CD4-positive, alpha-beta T cell treated with Interleukin-10 for 1 hour (primary cell): ENCODE measurements around the gene FUT3.

Experiments used
- DNase-seq: peaks from one replicate; pipeline ENCODE4 v3.0.0-alpha.2; 2020

FUT3 gene

DNA sequence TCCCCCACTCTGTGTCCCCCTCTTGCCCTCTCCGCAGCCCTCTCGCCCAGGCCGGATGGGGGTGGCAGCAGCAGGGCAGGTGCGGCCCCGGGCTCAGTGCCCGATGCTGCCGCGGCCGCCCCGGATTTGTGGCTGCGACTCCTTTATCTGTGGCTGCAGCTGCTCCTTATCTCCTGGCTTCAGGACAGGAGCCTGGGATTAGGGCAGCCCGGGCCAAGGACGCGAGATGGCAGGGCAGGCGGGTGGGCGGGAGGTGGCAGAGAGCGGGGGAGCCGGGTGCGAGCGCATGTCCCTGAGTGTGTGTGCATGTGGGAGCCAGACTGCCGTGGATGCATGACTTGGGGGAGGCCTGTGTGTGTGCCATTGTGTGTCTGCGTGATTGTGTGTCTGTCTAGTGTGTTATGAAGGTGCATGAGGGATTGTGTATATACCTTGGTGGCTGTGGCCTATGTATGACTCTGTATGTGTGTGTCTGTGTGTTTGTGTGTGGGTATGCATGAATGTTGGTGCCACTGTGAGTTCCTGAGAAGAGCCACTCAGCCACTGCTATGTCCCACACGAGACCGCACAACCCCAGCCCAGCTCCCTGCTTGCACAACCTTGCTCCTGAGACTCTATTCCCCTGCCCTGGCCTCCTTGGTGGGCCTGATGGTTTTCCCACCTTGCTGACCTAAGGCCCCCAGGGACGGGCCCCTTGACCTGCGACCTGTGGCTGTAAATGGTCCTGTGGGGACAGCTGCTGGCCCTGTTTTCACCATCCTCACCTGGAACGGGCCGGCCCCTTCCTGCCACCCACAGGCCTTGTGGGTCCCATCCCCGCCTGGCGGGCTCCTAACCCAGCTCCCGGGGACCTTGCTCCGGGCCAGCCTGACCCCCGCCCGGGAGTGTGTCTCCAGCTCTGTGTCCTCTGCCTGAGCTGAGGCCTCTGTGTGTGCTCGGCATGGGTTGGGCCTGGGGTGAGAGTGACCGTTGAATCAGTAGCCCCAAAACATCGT lies 51.7 kb downstream of the FUT3 start:
- DNase-seq: no peak

- no peak for DNase-seq
Observed at GRCh38 chr19:5798244-5798643, 53.0 kb downstream of the FUT3 start.

GRCh38 chr19:5795382-5795919 lies 55.8 kb downstream of the FUT3 start:
- no peak for DNase-seq

DNA sequence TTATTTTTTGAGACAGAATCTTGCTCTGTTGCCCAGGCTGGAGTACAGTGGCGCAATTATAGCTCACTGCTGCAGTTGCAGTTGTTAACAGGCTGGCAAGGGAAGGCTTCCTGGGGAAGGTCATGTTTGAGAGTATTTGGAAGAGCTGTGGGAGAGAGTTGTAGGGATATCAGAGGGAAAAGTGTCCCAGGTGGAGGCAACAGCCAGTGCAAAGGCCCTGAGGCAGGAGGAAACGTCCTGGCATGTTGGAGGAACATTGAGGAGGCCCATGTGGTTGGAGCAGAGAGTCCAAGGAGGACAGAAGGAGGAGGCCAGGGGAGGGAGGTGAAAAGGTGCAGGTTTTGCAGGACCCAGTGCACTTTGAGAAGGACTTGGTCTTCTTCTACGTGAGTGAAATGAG lies 58.1 kb downstream of the FUT3 start:
- no peak for DNase-seq
